Caco-2 (cell line): Measurements from ENCODE around the gene KLK2. TPM values are rescaled to one million over a fixed set of nuclear protein-coding genes. Genes with fewer than 3 reads are reported as not detected.
A peak's percentile ranks its signal among the peaks of the same experiment; 100 is the strongest.

Source experiments
- BruUV-seq: library from RNA; stranded (reverse); fragments of 400-500 nt; replicated peaks from 2 replicates; lab custom pipeline; 2021; lab: Mats Ljungman, UMichigan
- CTCF ChIA-PET: fragments of 300-600 bp; sonication (Branson Sonifier 250); formaldehyde crosslinking; loops from one replicate; lab custom pipeline; 2022; ENCODE audit warnings: antibody characterized with exemption; lab: Charles Lee
- POLR2A ChIA-PET: fragments of 300-600 bp; sonication (Branson Sonifier 250); formaldehyde crosslinking; loops from one replicate; lab custom pipeline; 2022; ENCODE audit warnings: antibody characterized with exemption; lab: Charles Lee
- DNase-seq, 2 experiments: peaks; one replicate each; pipeline versions ENCODE4 v3.0.0 to v3.0.0-alpha.2; 2020 to 2022
- H3K27me3 ChIP-seq: replicated peaks from 2 replicates; pipeline ENCODE4 v1.6.0; 2011; ENCODE audit warnings: low read length; ENCODE audit not compliant: control insufficient read depth, insufficient read depth
- H3K36me3 ChIP-seq: 2 replicates; pipeline ENCODE4 v1.5.1; 2011; ENCODE audit warnings: low read length; ENCODE audit not compliant: control insufficient read depth, insufficient read depth
- H3K4me1 ChIP-seq: fragments of 250-450 bp; sonication (Bioruptor Pico); 2 replicates; pipeline ENCODE4 v1.5.1; 2020; ENCODE audit warnings: mild to moderate bottlenecking
- H3K4me3 ChIP-seq: 2 replicates; pipeline ENCODE4 v1.5.1; 2011; ENCODE audit warnings: low read depth, mild to moderate bottlenecking, control low read depth, low read length
- H3K9me3 ChIP-seq: fragments of 250-450 bp; sonication (Bioruptor Pico); 2 replicates; pipeline ENCODE4 v1.5.1; 2020; ENCODE audit warnings: mild to moderate bottlenecking, moderate library complexity
- H3K27ac Mint-ChIP-seq: one replicate; pipeline ENCODE4 v1.8.0; 2022; ENCODE audit warnings: mixed read lengths; ENCODE audit not compliant: unreplicated experiment
- H3K27me3 Mint-ChIP-seq: one replicate; pipeline ENCODE4 v1.8.0; 2022; ENCODE audit warnings: mixed read lengths; ENCODE audit not compliant: insufficient read depth, unreplicated experiment
- H3K36me3 Mint-ChIP-seq: one replicate; pipeline ENCODE4 v1.8.0; 2022; ENCODE audit warnings: mild to moderate bottlenecking, mixed read lengths; ENCODE audit not compliant: insufficient read depth, unreplicated experiment
- H3K4me1 Mint-ChIP-seq: one replicate; pipeline ENCODE4 v1.8.0; 2022; ENCODE audit warnings: low read depth, mixed read lengths; ENCODE audit not compliant: unreplicated experiment
- H3K4me3 Mint-ChIP-seq: one replicate; pipeline ENCODE4 v1.8.0; 2022; ENCODE audit warnings: mild to moderate bottlenecking, moderate library complexity, mixed read lengths; ENCODE audit not compliant: unreplicated experiment
- H3K9me3 Mint-ChIP-seq: one replicate; pipeline ENCODE4 v1.8.0; 2022; ENCODE audit warnings: mixed read lengths; ENCODE audit not compliant: unreplicated experiment
- intact Hi-C: fragments of 100-400 bp; cut with micrococcal nuclease; formaldehyde crosslinking; loops from one replicate; pipeline ENCODE4 v1.10.0; 2022; ENCODE audit not compliant: unreplicated experiment
- total RNA-seq: library from RNA; stranded (reverse); gene quantifications from 2 replicates; pipeline ENCODE4 v1.2.3, GENCODE V29; 2022
- TF ChIP-seq, protein P1 (sequence below), 2 experiments: fragments of 200-600 bp in 1 of 2; IDR thresholded peaks; 1 replicate in 1 of 2; 2 replicates in 1 of 2; pipeline versions ENCODE4 v1.5.1 to v1.8.0; 2011 to 2022; ENCODE audit warnings: antibody characterized with exemption in 1 of 2, control low read depth in 1 of 2, inconsistent platforms in 1 of 2, low read depth in 1 of 2, low read length in 1 of 2, mild to moderate bottlenecking in 1 of 2, moderate library complexity in 1 of 2; ENCODE audit not compliant: insufficient read depth in 1 of 2, severe bottlenecking in 1 of 2, unreplicated experiment in 1 of 2

KLK2 gene
- total RNA-seq, 1 experiment from 2014 or later = not detected

DNA sequence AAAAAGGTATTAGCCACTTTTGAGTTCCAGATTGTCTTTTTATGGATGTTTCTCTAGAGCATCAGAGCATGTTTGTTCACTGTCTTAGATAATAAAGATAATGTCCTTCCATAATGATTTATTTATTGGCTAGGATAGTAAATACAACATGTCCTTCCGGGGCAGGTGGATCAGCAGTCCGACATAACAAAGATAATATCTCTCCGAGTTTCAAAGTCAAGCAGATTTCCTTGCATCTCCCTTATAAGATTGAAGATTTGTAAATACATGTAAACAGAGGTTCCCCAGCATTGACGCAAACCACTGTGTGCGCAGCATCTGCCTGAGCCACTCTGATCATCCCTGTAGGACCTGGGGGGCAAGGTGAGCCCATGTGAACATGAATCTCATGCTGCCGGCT is 31.1 kb upstream of the KLK2 start:
- ChIA-PET POLR2A (no interaction called here), CTCF (no interaction called here)
- no peak overlapping the region for H3K4me3 Mint-ChIP-seq
- TF ChIP-seq, protein P1, sequence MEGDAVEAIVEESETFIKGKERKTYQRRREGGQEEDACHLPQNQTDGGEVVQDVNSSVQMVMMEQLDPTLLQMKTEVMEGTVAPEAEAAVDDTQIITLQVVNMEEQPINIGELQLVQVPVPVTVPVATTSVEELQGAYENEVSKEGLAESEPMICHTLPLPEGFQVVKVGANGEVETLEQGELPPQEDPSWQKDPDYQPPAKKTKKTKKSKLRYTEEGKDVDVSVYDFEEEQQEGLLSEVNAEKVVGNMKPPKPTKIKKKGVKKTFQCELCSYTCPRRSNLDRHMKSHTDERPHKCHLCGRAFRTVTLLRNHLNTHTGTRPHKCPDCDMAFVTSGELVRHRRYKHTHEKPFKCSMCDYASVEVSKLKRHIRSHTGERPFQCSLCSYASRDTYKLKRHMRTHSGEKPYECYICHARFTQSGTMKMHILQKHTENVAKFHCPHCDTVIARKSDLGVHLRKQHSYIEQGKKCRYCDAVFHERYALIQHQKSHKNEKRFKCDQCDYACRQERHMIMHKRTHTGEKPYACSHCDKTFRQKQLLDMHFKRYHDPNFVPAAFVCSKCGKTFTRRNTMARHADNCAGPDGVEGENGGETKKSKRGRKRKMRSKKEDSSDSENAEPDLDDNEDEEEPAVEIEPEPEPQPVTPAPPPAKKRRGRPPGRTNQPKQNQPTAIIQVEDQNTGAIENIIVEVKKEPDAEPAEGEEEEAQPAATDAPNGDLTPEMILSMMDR (IDR thresholded peaks at IDR 0.05; ENCODE audit: insufficient read depth in 1 of 2, low read depth in 1 of 2, low read length in 1 of 2, severe bottlenecking in 1 of 2, unreplicated experiment in 1 of 2) = no peak
- no TSS peak for BruUV-seq
- Histone ChIP-seq H3K9me3 (peaks cover 8% of the 10 kb centered on the region; the same call in 1 of the 2 replicates), H3K4me1 (no peaks in the 10 kb centered on the region), H3K36me3 (no peaks in the 10 kb centered on the region), H3K27me3 (0 out of 2 replicates have a peak, but pooled peaks cover 1% of the 10 kb centered on the region), H3K4me3 (no peak overlapping the region)
- H3K36me3 Mint-ChIP-seq = no peaks in the 10 kb centered on the region
- intact Hi-C loops = no loop called here
- DNase-seq = peak in 1 of 2 experiments; percentile 23
- H3K27me3 Mint-ChIP-seq = peaks cover 22% of the 10 kb centered on the region
- peaks cover 10% of the 10 kb centered on the region for H3K9me3 Mint-ChIP-seq
- no peaks in the 10 kb centered on the region for H3K4me1 Mint-ChIP-seq
- no peak overlapping the region for H3K27ac Mint-ChIP-seq

DNA sequence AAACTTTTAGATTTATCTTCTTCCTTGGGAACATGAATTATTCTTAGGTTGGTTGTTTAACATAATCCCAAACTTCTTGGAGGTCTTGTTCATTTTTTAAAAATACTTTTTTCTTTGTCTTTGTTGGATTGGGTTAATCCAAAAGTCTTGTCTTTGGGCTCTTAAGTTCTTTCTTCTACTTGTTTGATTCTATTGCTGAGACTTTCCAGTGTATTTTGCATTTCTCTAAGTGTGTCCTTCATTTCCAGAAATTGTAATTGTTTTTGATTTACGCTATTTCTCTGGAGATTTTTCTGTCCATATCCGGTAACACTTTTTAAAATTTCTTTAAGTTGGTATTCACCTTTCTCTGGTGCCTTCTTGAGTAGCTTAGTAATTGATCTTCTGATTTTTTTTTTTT is 30.0 kb upstream of the KLK2 start:
- no peak for DNase-seq
- Mint-ChIP-seq H3K4me3 (no peak overlapping the region), H3K4me1 (no peaks in the 10 kb centered on the region), H3K9me3 (peaks cover 10% of the 10 kb centered on the region), H3K27me3 (peaks cover 19% of the 10 kb centered on the region), H3K36me3 (no peaks in the 10 kb centered on the region), H3K27ac (no peak overlapping the region)
- TF ChIP-seq, protein P1 (IDR thresholded peaks at IDR 0.05; ENCODE audit: insufficient read depth in 1 of 2, low read depth in 1 of 2, low read length in 1 of 2, severe bottlenecking in 1 of 2, unreplicated experiment in 1 of 2) = no peak
- intact Hi-C loops = no loop called here
- Histone ChIP-seq H3K27me3 (0 out of 2 replicates have a peak, but pooled peaks cover 1% of the 10 kb centered on the region), H3K4me3 (no peak overlapping the region), H3K9me3 (peaks cover 8% of the 10 kb centered on the region; the same call in 1 of the 2 replicates), H3K36me3 (no peaks in the 10 kb centered on the region), H3K4me1 (no peaks in the 10 kb centered on the region)
- ChIA-PET CTCF (no interaction called here), POLR2A (no interaction called here)
- no TSS peak for BruUV-seq

DNA sequence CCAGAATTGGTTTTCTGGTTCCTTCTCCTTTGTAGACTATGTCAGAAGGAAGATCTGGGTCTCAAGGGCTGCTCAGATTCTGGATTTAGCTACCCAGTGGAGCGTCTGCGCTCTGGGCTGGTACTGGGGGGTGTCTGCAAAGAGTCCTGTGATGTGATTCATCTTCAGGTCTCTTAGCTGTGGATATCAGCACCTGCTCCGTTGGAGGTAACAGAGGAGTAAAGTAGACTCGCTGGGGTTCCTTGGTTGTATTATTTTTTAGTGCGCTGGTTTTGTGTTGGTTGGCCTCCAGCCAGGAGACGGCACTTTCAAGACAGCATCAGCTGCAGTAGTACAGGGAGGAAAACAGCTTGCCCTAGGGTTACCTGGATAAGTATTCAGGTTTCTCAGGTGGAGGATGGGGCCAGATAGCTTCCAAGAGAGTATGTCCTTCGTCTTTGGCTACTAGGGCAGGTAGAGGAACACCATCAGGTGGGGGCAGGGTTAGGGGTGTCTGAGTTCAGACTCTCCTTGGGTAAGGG is 29.5 kb upstream of the KLK2 start:
- Mint-ChIP-seq H3K4me1 (no peaks in the 10 kb centered on the region), H3K27me3 (peaks cover 19% of the 10 kb centered on the region), H3K36me3 (no peaks in the 10 kb centered on the region), H3K4me3 (no peak overlapping the region), H3K9me3 (peaks cover 10% of the 10 kb centered on the region), H3K27ac (no peak overlapping the region)
- DNase-seq = peak in 1 of 2 experiments; percentile 24
- Histone ChIP-seq H3K36me3 (no peaks in the 10 kb centered on the region), H3K4me1 (no peaks in the 10 kb centered on the region), H3K4me3 (no peak overlapping the region), H3K27me3 (0 out of 2 replicates have a peak, but pooled peaks cover 1% of the 10 kb centered on the region), H3K9me3 (peaks cover 8% of the 10 kb centered on the region; the same call in 1 of the 2 replicates)
- CTCF ChIA-PET = no interaction called here
- no TSS peak for BruUV-seq
- intact Hi-C loops = no loop called here
- POLR2A ChIA-PET = no interaction called here
- TF ChIP-seq, protein P1 (IDR thresholded peaks at IDR 0.05; ENCODE audit: insufficient read depth in 1 of 2, low read depth in 1 of 2, low read length in 1 of 2, severe bottlenecking in 1 of 2, unreplicated experiment in 1 of 2) = no peak
